ENCODE measurements around the gene ZFYVE27. TPM values are rescaled to one million over a fixed set of nuclear protein-coding genes. Genes with fewer than 3 reads are reported as not detected.

Gene ZFYVE27
- total and polyA plus RNA-seq, 10 of the 15 experiments (the other 5 are each of a cell fraction or from before 2014, with no cell fraction given): 1.1 to 28.9 (median 21.4) TPM

- TF ChIP-seq ESRRA (IDR thresholded peaks at IDR 0.05; ENCODE audit: low read length) (no peak), SREBF2 (IDR thresholded peaks at IDR 0.05; ENCODE audit: low read length) (no peak)
Measured at GRCh38 chr10:97738616-97739015, 1.7 kb downstream of the ZFYVE27 start (continued).

GRCh38 chr10:97740613-97741012, 3.7 kb downstream of the ZFYVE27 start:
- CTCF ChIA-PET: interaction anchor here (0.6 to 1.5 kb wide), 3 partner anchors 31 to 187 kb away, joined by 3 to 5 read pairs (median 3); no protein-coding TSS in a partner anchor
- in situ Hi-C loops (cut with MboI) (no loop called here), intact Hi-C loops (cut with micrococcal nuclease; ENCODE audit: unreplicated experiment) (no loop called here)
- Histone ChIP-seq H3K27me3 (replicated peaks in 1 of 2; ENCODE audit: control insufficient read depth in 2 of 2, insufficient read depth in 2 of 2, low read length in 1 of 2) (no peaks in the 10 kb centered on the region), H4K20me1 (ENCODE audit: control insufficient read depth, insufficient read depth) (no peaks in the 10 kb centered on the region), H3K36me3 (ENCODE audit: control insufficient read depth in 2 of 2, insufficient read depth in 2 of 2, low read length in 1 of 2) (peaks cover 1 to 11% of the 10 kb centered on the region in 2 experiments), H3K9me3 (replicated peaks; ENCODE audit: control insufficient read depth, insufficient read depth, low read length) (no peaks in the 10 kb centered on the region; the same call in 2 of the 3 replicates), H3K4me1 (ENCODE audit: control insufficient read depth, insufficient read depth, low read length) (peaks cover 10% of the 10 kb centered on the region), H2AFZ (ENCODE audit: control insufficient read depth, low read depth, low read length) (no peak overlapping the region), H3K9ac (ENCODE audit: control insufficient read depth, insufficient read depth, low read length) (no peak overlapping the region), H3K4me2 (ENCODE audit: control insufficient read depth, insufficient read depth) (peak overlapping the region; percentile 30; the same call in 1 of the 2 replicates), H3K79me2 (ENCODE audit: control insufficient read depth, insufficient read depth, low read length) (peaks cover 40% of the 10 kb centered on the region), H3K4me3 (peak overlapping the region; percentile 45; the same call in 1 of the 2 replicates), H3K27ac (ENCODE audit: control insufficient read depth, insufficient read depth) (no peak overlapping the region)
- FAIRE-seq: no peak
- peak; percentile 69 for TF ChIP-seq MEF2B (IDR thresholded peaks at IDR 0.05; ENCODE audit: partially characterized antibody, poor library complexity, severe bottlenecking)
- TF ChIP-seq ZNF384 (IDR thresholded peaks at IDR 0.05; ENCODE audit: borderline replicate concordance, low read depth, low read length): no peak
- RAD21 ChIA-PET (ENCODE audit: unreplicated experiment): no interaction called here
- DNase-seq (ENCODE audit: low read depth, low spot score): no peak
- no peak for ATAC-seq
- no TSS peak for BruUV-seq (replicated peaks)
- POLR2A ChIA-PET: no interaction called here
- 55% methylated on average over 2 of the region's 2 CpGs for WGBS (ENCODE audit: insufficient coverage, insufficient replicate concordance, low lambda C conversion rate, missing lambda C conversion rate)
- SMC1A ChIA-PET (ENCODE audit: uncharacterized antibody, unreplicated experiment): interaction anchor here (1.0 kb wide), 2 partner anchors 27 to 54 kb away, joined by 3 to 4 read pairs; partner anchors contain the start of gene AVPI1
